ENCODE results near the gene RFT1.

DNA sequence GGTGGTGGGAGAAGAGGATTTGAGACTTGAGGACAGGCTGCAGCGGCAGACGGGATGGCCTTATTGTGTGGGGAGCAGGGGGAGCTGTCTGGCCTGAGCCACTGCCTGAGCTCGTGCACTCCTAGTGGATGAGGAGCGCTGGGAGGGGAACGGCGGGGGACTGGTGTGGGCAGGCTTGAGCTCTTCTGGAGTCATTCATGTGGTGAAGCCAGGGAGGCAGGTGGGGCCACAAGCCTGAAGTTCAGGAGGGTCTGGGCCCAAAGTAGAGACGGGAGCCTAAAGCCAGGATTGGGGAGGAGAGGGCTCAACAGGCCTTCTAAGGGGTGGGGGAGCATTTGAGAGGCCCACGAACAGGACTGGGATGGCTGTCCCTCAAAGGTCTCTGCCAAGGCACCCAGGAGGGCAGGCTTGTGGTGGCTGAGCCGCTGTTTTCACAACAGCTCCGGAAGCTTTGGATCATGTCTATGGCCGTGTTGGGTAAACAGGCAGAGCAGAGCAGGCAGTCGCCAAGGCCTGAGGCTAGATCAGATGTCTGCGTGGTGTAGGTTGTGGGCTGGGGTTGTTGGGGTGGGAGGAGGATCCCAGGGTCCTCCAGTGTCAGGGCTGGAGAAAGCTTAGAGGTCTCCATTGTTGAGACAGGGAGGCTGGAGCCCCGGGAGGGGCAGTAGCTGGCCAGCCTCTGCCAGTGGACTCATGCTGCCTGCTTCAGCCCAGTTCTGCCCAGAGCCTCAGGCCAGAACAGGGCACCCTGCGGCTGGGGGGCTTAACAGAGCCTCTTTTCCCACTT, 39.0 kb upstream of the RFT1 start:
- TF ChIP-seq, protein P1, sequence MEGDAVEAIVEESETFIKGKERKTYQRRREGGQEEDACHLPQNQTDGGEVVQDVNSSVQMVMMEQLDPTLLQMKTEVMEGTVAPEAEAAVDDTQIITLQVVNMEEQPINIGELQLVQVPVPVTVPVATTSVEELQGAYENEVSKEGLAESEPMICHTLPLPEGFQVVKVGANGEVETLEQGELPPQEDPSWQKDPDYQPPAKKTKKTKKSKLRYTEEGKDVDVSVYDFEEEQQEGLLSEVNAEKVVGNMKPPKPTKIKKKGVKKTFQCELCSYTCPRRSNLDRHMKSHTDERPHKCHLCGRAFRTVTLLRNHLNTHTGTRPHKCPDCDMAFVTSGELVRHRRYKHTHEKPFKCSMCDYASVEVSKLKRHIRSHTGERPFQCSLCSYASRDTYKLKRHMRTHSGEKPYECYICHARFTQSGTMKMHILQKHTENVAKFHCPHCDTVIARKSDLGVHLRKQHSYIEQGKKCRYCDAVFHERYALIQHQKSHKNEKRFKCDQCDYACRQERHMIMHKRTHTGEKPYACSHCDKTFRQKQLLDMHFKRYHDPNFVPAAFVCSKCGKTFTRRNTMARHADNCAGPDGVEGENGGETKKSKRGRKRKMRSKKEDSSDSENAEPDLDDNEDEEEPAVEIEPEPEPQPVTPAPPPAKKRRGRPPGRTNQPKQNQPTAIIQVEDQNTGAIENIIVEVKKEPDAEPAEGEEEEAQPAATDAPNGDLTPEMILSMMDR (IDR thresholded peaks at IDR 0.05): no peak
- no peak for TF ChIP-seq POLR2A (IDR thresholded peaks at IDR 0.05)

All from ovary (tissue), 3 donors.